ENCODE data around the gene BSCL2. TPM values are rescaled to one million over a fixed set of nuclear protein-coding genes. Genes with fewer than 3 reads are reported as not detected.

BSCL2 gene
- total and polyA plus RNA-seq, 2 donors (not counting 1 experiment from before 2014, with no cell fraction given): 38.5 to 56.3 TPM

DNA sequence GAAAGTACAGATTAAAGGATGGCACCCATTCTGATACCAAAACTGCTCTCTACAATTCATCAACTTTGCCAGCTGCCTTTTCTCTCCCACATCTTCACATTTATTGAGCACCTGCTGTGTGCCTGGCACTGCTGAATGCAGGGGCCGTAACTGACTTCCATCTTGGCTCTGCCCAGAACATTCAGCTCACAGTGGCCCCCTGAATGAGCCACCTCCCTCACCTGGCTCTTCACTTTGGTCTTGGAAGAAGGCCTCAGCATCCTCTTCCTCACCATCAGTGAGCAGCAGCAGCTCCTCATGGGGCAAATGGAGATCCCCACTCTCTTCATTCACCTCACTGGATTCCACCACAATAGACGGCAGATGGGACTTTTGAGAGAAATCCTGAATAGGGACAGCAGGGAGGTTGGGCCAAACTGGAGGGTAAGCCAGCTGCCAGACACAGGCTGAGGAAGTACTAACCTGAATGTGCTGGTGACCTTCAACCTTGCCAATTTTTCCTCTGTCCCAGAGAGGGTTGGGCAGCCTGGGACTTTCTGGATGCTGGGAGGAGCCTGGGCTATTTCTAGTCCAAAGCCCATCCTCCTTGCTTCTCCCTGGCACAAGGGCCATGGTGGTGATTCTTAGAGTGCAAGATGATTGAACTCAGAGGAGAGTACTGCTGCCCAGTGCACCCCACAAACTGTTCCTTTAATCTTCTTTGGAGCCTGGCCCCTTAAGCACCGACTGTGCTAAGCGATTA lies 37.6 kb downstream of the BSCL2 start:
- peaks cover 10% of the 10 kb centered on the region for H4K20me1 ChIP-seq (ENCODE audit: control insufficient read depth, insufficient read depth, low read length, poor library complexity, severe bottlenecking)
- H3K9me3 ChIP-seq (ENCODE audit: control extremely low read depth in 1 of 3, control insufficient read depth in 2 of 3, insufficient read depth in 1 of 3, low read length in 2 of 3): no peaks in the 10 kb centered on the region
- Mint-ChIP-seq H3K4me1 (peaks cover 59% of the 10 kb centered on the region), H3K9me3 (ENCODE audit: insufficient read depth) (no peaks in the 10 kb centered on the region), H3K27ac (peak overlapping the region; percentile 12), H3K4me3 (peak overlapping the region; percentile 33), H3K27me3 (no peaks in the 10 kb centered on the region)
- 82% methylated on average over 4 of the region's 4 CpGs for WGBS (ENCODE audit: insufficient coverage)
- H3K4me1 ChIP-seq (ENCODE audit: control insufficient read depth in 2 of 2, insufficient read depth in 2 of 2, low read length in 2 of 2): peaks cover 29 to 46% of the 10 kb centered on the region in 2 donors
- no peaks in the 10 kb centered on the region for H3K27me3 ChIP-seq (replicated peaks in 1 of 4; ENCODE audit: control extremely low read depth in 1 of 4, control insufficient read depth in 3 of 4, insufficient read depth in 4 of 4, low read length in 3 of 4)
- intact Hi-C loops (cut with micrococcal nuclease): loop anchor here (2.0 kb wide), 3 partner anchors 17 to 211 kb away; partner anchors contain the start of genes HNRNPUL2, INTS5 and SLC3A2
- no peak for TF ChIP-seq EZH2 (IDR thresholded peaks at IDR 0.05; ENCODE audit: borderline replicate concordance, insufficient read depth, low read depth, low read length, poor library complexity, severe bottlenecking)
- TF ChIP-seq, protein P1, sequence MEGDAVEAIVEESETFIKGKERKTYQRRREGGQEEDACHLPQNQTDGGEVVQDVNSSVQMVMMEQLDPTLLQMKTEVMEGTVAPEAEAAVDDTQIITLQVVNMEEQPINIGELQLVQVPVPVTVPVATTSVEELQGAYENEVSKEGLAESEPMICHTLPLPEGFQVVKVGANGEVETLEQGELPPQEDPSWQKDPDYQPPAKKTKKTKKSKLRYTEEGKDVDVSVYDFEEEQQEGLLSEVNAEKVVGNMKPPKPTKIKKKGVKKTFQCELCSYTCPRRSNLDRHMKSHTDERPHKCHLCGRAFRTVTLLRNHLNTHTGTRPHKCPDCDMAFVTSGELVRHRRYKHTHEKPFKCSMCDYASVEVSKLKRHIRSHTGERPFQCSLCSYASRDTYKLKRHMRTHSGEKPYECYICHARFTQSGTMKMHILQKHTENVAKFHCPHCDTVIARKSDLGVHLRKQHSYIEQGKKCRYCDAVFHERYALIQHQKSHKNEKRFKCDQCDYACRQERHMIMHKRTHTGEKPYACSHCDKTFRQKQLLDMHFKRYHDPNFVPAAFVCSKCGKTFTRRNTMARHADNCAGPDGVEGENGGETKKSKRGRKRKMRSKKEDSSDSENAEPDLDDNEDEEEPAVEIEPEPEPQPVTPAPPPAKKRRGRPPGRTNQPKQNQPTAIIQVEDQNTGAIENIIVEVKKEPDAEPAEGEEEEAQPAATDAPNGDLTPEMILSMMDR (IDR thresholded peaks at IDR 0.05): no peak
- POLR2A ChIA-PET: interaction anchor here (0.6 to 2.8 kb wide), 4 partner anchors 10 to 78 kb away, joined by 3 to 13 read pairs (median 4); partner anchors contain the start of gene TUT1
- ATAC-seq (ENCODE audit: low read depth) (no peak), DNase-seq (no peak)
- H3K4me3 ChIP-seq (ENCODE audit: control extremely low read depth in 1 of 5, extremely low read depth in 1 of 5, insufficient read depth in 1 of 5, low read depth in 2 of 5, low read length in 4 of 5): no peak overlapping the region
- CTCF ChIA-PET: interaction anchor here (0.6 to 2.5 kb wide), 6 partner anchors 11 to 212 kb away, joined by 3 to 13 read pairs (median 4); partner anchors contain the start of gene INTS5
- H3K4me2 ChIP-seq (replicated peaks; ENCODE audit: low read depth, low read length, poor library complexity, severe bottlenecking): no peak overlapping the region
- peaks cover 3 to 19% of the 10 kb centered on the region in 2 experiments for H3K36me3 ChIP-seq (replicated peaks in 1 of 2; ENCODE audit: control extremely low read depth in 1 of 2, control insufficient read depth in 1 of 2, extremely low read depth in 1 of 2, insufficient read depth in 2 of 2, low read length in 1 of 2)
- no peak overlapping the region for H2AFZ ChIP-seq (ENCODE audit: insufficient read depth, low read depth, low read length, poor library complexity, severe bottlenecking)
- peaks cover 78% of the 10 kb centered on the region for H3K79me2 ChIP-seq (ENCODE audit: control insufficient read depth, insufficient read depth, low read length)
- H3K9ac ChIP-seq (ENCODE audit: low read length): no peak overlapping the region
- H3K27ac ChIP-seq (ENCODE audit: low read length in 2 of 2): peak overlapping the region in 1 of 2 donors; percentile 16

DNA sequence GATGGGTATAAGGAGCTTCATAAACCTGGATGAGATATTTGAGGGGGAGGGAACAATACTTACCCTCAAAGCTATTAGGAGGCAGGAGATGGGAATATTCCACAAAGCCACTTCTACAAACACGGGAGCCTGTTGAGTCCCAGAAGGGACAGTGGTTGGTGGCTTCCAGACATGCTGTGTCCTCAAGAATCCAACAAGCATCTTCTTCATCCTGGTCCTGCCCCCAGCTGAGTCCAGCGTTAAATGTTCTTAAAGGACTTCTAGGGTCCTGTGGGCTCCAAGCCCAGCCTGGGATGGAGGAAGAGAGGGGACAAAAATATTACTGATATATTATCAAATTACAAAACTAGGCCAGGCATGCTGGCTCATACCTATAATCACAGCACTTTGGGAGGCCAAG lies 39.8 kb downstream of the BSCL2 start:
- H3K4me1 ChIP-seq (ENCODE audit: control insufficient read depth in 2 of 2, insufficient read depth in 2 of 2, low read length in 2 of 2): peaks cover 24 to 46% of the 10 kb centered on the region in 2 donors
- Mint-ChIP-seq H3K9me3 (ENCODE audit: insufficient read depth) (no peaks in the 10 kb centered on the region), H3K4me1 (peaks cover 63% of the 10 kb centered on the region), H3K27me3 (no peaks in the 10 kb centered on the region), H3K4me3 (peak overlapping the region; percentile 97), H3K27ac (peak overlapping the region; percentile 56)
- peaks cover 10% of the 10 kb centered on the region for H4K20me1 ChIP-seq (ENCODE audit: control insufficient read depth, insufficient read depth, low read length, poor library complexity, severe bottlenecking)
- DNase-seq: no peak
- intact Hi-C loops (cut with micrococcal nuclease): no loop called here
- no peak overlapping the region for H3K4me3 ChIP-seq (ENCODE audit: control extremely low read depth in 1 of 5, extremely low read depth in 1 of 5, insufficient read depth in 1 of 5, low read depth in 2 of 5, low read length in 4 of 5)
- peaks cover 4 to 16% of the 10 kb centered on the region in 2 experiments for H3K36me3 ChIP-seq (replicated peaks in 1 of 2; ENCODE audit: control extremely low read depth in 1 of 2, control insufficient read depth in 1 of 2, extremely low read depth in 1 of 2, insufficient read depth in 2 of 2, low read length in 1 of 2)
- no peaks in the 10 kb centered on the region for H3K9me3 ChIP-seq (ENCODE audit: control extremely low read depth in 1 of 3, control insufficient read depth in 2 of 3, insufficient read depth in 1 of 3, low read length in 2 of 3)
- no peak overlapping the region for H3K4me2 ChIP-seq (replicated peaks; ENCODE audit: low read depth, low read length, poor library complexity, severe bottlenecking)
- H3K79me2 ChIP-seq (ENCODE audit: control insufficient read depth, insufficient read depth, low read length): peaks cover 73% of the 10 kb centered on the region
- no peak overlapping the region for H3K27ac ChIP-seq (ENCODE audit: low read length in 2 of 2)
- no peak for TF ChIP-seq EZH2 (IDR thresholded peaks at IDR 0.05; ENCODE audit: borderline replicate concordance, insufficient read depth, low read depth, low read length, poor library complexity, severe bottlenecking)
- CTCF ChIA-PET: interaction anchor here (0.6 to 1.4 kb wide), 3 partner anchors 12 to 76 kb away, joined by 3 to 7 read pairs (median 4); partner anchors contain the start of gene TUT1
- POLR2A ChIA-PET: interaction anchor here (0.6 to 1.4 kb wide), 9 partner anchors 9 to 699 kb away, joined by 3 to 6 read pairs (median 4); partner anchors contain the start of genes GANAB, MTA2, TAF6L and UBXN1
- H3K27me3 ChIP-seq (replicated peaks in 1 of 4; ENCODE audit: control extremely low read depth in 1 of 4, control insufficient read depth in 3 of 4, insufficient read depth in 4 of 4, low read length in 3 of 4): no peaks in the 10 kb centered on the region
- H2AFZ ChIP-seq (ENCODE audit: insufficient read depth, low read depth, low read length, poor library complexity, severe bottlenecking): no peak overlapping the region
- WGBS (ENCODE audit: insufficient coverage): no CpG with 5 or more reads among the region's 2 CpGs
- ATAC-seq (ENCODE audit: low read depth): no peak
- no peak overlapping the region for H3K9ac ChIP-seq (ENCODE audit: low read length)
